Measurements from ENCODE around the gene NPC2. TPM values are rescaled to one million over a fixed set of nuclear protein-coding genes. Genes with fewer than 3 reads are reported as not detected.
A peak's percentile ranks its signal among the peaks of the same experiment; 100 is the strongest.
"Not testable (repeated sequence)": the region's sequence is repeated elsewhere in the genome, so short reads cannot be mapped to it uniquely, and the experiment has no call there.

The NPC2 gene
- total and polyA plus RNA-seq, 9 of the 15 experiments (the other 6 are each of a cell fraction or from before 2014, with no cell fraction given) = 16.6 to 74.1 (median 32.6) TPM

DNA sequence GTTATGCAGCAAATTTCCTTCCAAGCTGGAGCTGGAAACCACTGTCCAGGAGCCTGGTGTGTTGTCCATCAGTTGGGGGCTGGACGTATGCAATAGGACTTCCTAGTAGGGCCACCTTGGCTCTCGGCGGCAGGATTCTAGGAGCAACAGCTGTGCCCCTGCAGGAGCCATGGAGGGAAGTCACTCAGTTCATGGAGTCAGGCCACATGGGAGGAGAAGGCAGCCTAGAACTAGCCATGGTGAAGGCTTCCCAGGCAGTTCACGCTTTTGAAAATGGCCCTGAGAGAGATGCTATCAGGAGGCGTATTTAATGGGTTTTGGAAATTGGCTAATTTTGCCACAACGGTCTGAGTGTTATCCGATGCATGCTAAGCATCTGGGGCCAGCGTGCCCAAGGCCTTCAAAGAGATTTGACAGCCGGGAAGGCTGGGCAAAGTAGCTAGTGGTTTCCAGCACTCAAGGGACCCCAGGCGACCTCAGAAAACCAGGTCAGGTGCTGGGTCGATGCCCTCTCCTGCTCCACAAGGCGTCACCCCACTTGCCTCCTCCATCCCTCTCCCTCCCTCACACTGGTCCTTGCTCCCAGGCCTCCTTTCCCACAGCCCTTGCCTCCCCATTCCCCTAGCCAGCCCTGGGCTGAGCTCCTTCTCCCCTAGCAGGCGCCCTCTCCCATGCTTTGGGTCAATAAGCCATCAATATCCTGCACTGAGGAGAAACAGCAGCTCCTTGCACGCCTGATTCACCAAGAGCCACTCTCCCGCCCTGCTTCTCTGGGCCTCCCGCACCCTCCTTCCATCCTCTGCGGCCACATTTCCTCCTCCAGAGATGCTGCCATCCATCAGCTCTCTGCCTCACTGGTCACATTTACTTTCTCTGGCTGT is 36.2 kb downstream of the NPC2 start (continued):
- TF ChIP-seq ZNF699 (CRISPR knock-in tag; IDR thresholded peaks at IDR 0.05; ENCODE audit: insufficient replicate concordance) = no peak
- TF ChIP-seq XRCC5 (IDR thresholded peaks at IDR 0.05; ENCODE audit: low read depth, low read length) = no peak

DNA sequence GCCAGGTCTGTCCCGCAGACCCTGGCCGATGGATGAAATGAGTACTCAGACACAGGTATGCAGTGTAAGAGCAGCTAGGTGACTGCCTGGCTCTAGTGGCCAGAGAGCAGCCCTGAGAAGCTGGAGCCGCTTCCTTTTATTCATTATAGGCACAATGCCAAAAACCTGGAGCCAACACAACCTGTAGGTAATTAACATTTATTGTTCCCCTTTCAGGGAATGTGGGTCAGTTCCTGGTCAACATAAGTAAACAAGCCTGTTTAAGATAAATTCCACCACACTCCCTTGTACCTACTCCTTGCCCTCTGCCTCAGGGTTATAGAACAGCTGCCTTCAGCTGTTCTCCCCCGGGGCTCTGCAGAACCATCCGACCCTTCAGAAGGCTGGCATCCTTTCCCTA is 38.7 kb downstream of the NPC2 start:
- 0% methylated on average over 5 of the region's 5 CpGs for WGBS (ENCODE audit: insufficient coverage, low coverage, missing lambda C conversion rate)

More for the DNA sequence above, 38.7 kb downstream of the NPC2 start:
- H3K4me2 ChIP-seq (ENCODE audit: insufficient read depth, low read length); H3K9me3 ChIP-seq (replicated peaks; ENCODE audit: control insufficient read depth, insufficient read depth, low read depth, low read length); H4K20me1 ChIP-seq (replicated peaks; ENCODE audit: control insufficient read depth, insufficient read depth, low read length); H2AFZ ChIP-seq (ENCODE audit: low read depth, low read length); CTCF ChIA-PET (ENCODE audit: low intra/inter-chr PET ratio); H3K36me3 ChIP-seq (ENCODE audit: control insufficient read depth, insufficient read depth, low read length); FAIRE-seq; BruUV-seq (replicated peaks); H3K9me1 ChIP-seq (ENCODE audit: control insufficient read depth, insufficient read depth, low read length); H3K4me1 ChIP-seq (replicated peaks in 1 of 2; ENCODE audit: control insufficient read depth in 2 of 2, insufficient read depth in 2 of 2, low read length in 2 of 2); in situ Hi-C loops (cut with MboI); H3K9ac ChIP-seq (ENCODE audit: insufficient read depth in 1 of 2, low read depth in 2 of 2, low read length in 2 of 2); DNase-seq (ENCODE audit: extremely low read depth in 1 of 4, low spot score in 3 of 4); H3K4me3 ChIP-seq; ATAC-seq; H3K79me2 ChIP-seq (ENCODE audit: control insufficient read depth, insufficient read depth, low read length); intact Hi-C loops (cut with micrococcal nuclease); H3K27ac ChIP-seq (ENCODE audit: extremely low read depth, low read depth, low read length): not testable (repeated sequence)
- POLR2A ChIA-PET = interaction anchor here (0.5 kb wide), 1 partner anchor 37 kb away, joined by 3 read pairs; no protein-coding TSS in a partner anchor
- H3K27me3 ChIP-seq (ENCODE audit: control insufficient read depth in 2 of 2, insufficient read depth in 2 of 2, low read length in 2 of 2) = peaks cover 3 to 32% of the 10 kb centered on the region in 2 experiments; a peak in 3 of 5 replicates
- peak; percentile 36; the same call in 1 of the 2 replicates for TF ChIP-seq NFIC (IDR thresholded peaks at IDR 0.05)

Data from K562 (cell line).